ENCODE measurements around the gene SEMA4A.

The SEMA4A gene

GRCh38 chr1:156134716-156135435 is 18.5 kb upstream of the SEMA4A start:
- no peak for DNase-seq (ENCODE audit: low read depth in 2 of 3, low spot score in 2 of 3)

DNA sequence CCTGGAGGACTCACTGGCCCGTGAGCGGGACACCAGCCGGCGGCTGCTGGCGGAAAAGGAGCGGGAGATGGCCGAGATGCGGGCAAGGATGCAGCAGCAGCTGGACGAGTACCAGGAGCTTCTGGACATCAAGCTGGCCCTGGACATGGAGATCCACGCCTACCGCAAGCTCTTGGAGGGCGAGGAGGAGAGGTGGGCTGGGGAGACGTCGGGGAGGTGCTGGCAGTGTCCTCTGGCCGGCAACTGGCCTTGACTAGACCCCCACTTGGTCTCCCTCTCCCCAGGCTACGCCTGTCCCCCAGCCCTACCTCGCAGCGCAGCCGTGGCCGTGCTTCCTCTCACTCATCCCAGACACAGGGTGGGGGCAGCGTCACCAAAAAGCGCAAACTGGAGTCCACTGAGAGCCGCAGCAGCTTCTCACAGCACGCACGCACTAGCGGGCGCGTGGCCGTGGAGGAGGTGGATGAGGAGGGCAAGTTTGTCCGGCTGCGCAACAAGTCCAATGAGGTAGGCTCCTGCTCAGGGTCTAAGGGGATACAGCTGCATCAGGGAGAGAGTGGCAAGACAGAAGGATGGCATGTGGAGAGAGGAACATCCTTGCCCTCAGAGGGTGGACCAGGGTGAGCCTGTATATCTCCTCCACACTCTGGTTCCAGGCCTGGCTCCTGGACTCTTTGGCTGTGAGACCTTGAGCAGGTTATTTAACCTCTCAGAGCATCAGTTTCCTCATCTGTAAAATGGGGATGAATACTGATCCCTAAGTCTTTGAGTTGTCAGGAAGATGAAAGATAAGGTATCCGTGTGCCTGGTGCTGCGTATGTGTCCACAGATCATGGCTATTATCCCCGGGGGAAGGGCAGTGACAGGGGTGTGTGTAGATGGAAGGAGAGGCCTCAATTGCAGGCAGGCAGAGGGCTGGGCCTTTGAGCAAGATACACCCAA is 17.2 kb upstream of the SEMA4A start:
- DNase-seq (ENCODE audit: low read depth in 2 of 3, low spot score in 2 of 3): no peak

DNA sequence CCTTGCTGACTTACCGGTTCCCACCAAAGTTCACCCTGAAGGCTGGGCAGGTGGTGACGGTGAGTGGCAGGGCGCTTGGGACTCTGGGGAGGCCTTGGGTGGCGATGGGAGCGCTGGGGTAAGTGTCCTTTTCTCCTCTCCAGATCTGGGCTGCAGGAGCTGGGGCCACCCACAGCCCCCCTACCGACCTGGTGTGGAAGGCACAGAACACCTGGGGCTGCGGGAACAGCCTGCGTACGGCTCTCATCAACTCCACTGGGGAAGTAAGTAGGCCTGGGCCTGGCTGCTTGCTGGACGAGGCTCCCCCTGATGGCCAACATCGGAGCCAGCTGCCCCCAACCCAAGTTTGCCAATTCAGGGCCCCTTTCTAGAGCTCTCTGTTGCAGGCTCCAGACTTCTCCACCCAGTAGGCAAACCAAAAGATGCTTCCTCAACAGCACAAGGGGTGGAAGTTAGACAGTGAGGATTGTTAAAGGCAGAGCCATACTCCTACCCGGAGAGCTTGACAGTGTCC is 16.4 kb upstream of the SEMA4A start:
- DNase-seq (ENCODE audit: low read depth in 2 of 3, low spot score in 2 of 3): no peak

DNA sequence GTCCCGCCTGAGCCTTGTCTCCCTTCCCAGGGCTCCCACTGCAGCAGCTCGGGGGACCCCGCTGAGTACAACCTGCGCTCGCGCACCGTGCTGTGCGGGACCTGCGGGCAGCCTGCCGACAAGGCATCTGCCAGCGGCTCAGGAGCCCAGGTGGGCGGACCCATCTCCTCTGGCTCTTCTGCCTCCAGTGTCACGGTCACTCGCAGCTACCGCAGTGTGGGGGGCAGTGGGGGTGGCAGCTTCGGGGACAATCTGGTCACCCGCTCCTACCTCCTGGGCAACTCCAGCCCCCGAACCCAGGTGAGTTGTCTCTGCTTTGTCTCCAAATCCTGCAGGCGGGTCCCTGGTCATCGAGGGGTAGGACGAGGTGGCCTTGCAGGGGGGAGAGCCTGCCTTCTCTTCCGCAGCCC is 14.9 kb upstream of the SEMA4A start:
- no peak for DNase-seq (ENCODE audit: low read depth in 2 of 3, low spot score in 2 of 3)

- DNase-seq (ENCODE audit: low read depth in 2 of 3, low spot score in 2 of 3): no peak
These were observed 12.3 kb upstream of the SEMA4A start for GRCh38 chr1:156140879-156141707.

GRCh38 chr1:156143765-156144489 is 9.5 kb upstream of the SEMA4A start:
- DNase-seq (ENCODE audit: low read depth in 2 of 3, low spot score in 2 of 3): no peak

GRCh38 chr1:156144742-156145141 is 8.6 kb upstream of the SEMA4A start:
- DNase-seq (ENCODE audit: low read depth in 2 of 3, low spot score in 2 of 3): no peak

DNA sequence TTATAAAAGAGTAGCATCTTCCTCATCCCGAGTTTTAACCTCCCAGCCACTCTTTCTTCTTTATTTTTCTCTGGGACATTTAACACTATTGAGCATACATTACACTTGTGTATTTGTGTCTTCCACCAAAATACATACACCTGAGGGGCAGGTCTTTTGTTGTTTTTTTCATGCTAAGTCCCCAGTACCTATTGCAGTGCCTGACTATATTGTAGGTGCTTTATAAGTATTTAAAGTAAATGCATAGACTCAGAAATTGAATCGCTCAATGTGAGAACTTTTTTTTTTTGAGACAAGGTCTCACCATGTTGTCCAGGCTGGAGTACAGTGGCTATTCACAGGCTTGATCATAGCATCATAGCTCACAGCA is 7.8 kb upstream of the SEMA4A start:
- no peak for DNase-seq (ENCODE audit: low read depth in 2 of 3, low spot score in 2 of 3)

GRCh38 chr1:156146020-156146768 is 7.2 kb upstream of the SEMA4A start:
- DNase-seq (ENCODE audit: low read depth in 2 of 3, low spot score in 2 of 3): no peak

- no peak for DNase-seq (ENCODE audit: low read depth in 2 of 3, low spot score in 2 of 3)
These were observed 6.5 kb upstream of the SEMA4A start for GRCh38 chr1:156146769-156147405.

- no peak for DNase-seq (ENCODE audit: low read depth in 2 of 3, low spot score in 2 of 3)
These were observed 5.2 kb upstream of the SEMA4A start for GRCh38 chr1:156148216-156148615.

- no peak for DNase-seq (ENCODE audit: low read depth in 2 of 3, low spot score in 2 of 3)
These were observed 3.7 kb upstream of the SEMA4A start for GRCh38 chr1:156149374-156150332.

DNA sequence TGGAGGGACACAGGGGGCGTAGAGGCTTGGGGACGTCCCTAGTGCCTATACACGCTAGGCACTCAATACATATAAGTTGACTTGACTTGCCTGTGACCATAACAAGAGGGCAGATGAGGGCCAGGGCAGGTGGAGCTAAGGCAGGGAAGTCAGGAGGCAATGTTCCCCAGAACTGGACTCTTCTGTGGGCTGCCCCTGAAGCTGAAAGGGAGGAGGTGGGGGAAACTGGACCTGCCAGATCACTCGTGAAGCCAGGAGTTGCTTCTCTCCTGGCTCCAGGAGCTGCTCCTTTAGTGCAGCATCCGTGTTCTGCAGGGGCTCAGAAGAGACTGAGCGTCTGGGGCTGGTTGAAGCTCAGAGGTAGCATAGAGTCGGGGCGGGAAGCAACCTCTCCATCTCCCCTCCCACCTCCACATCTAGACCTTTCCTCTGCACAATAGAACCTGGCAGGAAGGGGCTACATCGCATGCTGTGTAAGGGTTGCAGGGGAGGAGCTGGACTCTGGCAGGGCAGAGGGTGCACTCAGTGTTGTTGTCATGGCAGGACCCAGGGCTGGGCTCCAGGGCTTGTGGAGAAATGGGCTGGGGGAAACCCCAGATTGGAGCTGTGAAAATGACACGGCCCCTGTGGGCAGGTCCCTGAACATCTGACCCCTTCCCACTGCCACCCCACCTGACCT is 2.9 kb upstream of the SEMA4A start:
- DNase-seq (ENCODE audit: low read depth in 2 of 3, low spot score in 2 of 3): no peak

DNA sequence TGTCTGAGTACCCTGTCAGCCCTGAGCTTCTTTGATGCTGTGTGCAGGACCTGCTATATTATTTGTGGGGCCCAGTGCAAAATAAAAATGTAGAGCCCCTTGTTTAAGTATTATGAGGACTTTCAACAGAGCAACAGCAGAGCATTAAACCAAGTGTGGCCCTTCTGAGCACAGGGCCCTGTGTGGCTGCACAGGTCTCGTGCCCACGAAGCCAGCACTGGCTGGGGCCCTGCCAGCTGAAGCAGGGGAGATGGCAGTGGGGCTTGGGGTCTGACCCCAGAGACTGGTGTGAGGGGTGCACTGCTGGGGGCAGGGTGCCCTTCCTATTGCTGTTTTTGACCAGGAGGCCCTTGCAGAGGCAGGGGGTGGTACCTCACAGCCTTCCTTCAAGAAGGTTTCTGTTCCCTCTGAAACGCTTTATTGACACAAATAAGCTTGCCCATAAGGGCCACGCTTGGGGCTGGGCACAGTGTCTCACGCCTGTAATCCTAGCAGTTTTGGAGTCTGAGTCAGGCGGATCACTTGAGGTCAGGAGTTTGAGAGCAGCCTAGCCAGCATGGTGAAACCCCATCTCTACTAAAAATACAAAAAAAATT is 2.2 kb upstream of the SEMA4A start:
- DNase-seq (ENCODE audit: low read depth in 2 of 3, low spot score in 2 of 3): no peak

- no peak for DNase-seq (ENCODE audit: low read depth in 2 of 3, low spot score in 2 of 3)
These were observed 757 bp upstream of the SEMA4A start for GRCh38 chr1:156152628-156153027.

- DNase-seq (ENCODE audit: low read depth in 2 of 3, low spot score in 2 of 3): no peak
These were observed 948 bp downstream of the SEMA4A start for GRCh38 chr1:156154317-156154749.

Data from activated CD8-positive, alpha-beta memory T cell treated with anti-CD3 and anti-CD28 coated beads for 48 hours (primary cell).